ENCODE measurements around the gene NRP1.

NRP1 gene

GRCh38 chr10:33201971-33202370 is 132.5 kb downstream of the NRP1 start:
- DNase-seq: no peak

- no peak for DNase-seq
These were observed 133.2 kb downstream of the NRP1 start for GRCh38 chr10:33201056-33201780.

- no peak for DNase-seq
These were observed 134.7 kb downstream of the NRP1 start for GRCh38 chr10:33199731-33200232.

GRCh38 chr10:33198610-33199009 is 135.9 kb downstream of the NRP1 start:
- no peak for DNase-seq

DNA sequence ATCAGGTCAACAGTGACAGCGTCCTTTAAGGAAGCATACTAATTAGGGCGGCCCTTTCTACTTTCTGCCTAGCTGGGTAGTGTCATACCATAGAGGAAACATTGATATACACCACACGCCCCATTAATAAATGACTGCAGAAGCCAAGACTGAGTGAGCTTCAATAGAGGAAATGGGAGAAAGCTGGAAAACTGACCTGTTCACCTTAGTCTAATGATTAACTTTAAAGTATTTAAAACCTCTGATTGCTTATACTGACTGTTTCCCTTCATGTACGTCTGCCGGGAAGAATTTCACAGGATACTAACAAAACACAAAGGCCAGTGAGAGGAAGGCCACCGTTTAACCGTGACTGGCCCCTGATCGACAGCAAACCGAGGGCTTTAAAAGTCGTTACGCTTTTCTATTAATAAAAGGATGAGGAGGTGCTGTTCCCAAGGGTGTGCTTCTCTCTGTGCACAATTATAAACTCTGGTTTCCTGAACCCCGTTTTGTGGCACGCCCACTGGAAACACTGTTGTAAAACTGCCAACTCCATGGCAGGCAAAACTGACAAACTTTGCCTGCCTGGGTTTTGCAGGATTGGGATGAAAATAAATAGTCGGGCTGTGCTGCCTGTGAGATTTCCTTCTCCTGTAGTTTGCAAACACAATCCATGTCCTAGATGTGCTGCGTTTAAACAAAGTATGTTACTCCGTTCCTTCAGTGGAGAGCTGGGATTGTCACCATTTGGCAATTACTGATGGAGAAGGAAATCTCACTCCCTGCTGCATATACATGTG is 137.6 kb downstream of the NRP1 start:
- no peak for DNase-seq

GRCh38 chr10:33196377-33196706 is 138.1 kb downstream of the NRP1 start:
- no peak for DNase-seq

DNA sequence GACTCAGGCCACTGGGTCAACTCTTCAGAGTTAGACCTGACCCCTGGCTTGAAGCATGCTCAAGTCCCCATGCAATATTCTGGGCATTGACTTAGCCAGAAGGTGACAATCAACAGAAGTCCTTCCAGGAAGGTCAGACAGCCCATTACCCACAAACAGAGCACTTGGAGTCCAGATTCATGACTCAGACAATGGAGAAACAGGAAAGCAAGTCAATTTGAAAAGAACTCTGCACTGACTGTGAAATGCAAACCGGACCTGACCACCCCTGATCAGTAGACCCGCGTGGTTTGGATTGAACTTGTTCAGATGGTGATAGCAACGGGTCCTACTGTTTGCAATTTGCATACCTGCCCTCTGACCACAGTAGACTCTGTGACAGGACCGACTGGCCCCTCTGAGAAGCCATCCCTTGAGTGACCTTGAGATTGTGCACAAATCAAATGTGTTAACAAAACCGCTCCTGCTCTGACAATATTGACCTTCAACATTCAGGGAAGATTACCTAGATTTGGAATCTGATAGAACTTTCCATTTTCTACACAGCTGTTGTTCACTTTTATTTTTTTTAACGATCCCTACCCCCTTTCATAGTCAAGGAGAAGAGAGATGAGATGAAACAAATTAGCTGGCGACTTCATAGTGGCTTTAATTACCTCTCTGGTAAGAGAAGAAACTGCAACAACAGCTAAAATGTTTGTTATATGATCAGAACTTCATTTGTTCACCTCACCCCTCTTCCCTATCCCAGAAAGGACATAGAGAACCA is 138.7 kb downstream of the NRP1 start:
- no peak for DNase-seq

DNA sequence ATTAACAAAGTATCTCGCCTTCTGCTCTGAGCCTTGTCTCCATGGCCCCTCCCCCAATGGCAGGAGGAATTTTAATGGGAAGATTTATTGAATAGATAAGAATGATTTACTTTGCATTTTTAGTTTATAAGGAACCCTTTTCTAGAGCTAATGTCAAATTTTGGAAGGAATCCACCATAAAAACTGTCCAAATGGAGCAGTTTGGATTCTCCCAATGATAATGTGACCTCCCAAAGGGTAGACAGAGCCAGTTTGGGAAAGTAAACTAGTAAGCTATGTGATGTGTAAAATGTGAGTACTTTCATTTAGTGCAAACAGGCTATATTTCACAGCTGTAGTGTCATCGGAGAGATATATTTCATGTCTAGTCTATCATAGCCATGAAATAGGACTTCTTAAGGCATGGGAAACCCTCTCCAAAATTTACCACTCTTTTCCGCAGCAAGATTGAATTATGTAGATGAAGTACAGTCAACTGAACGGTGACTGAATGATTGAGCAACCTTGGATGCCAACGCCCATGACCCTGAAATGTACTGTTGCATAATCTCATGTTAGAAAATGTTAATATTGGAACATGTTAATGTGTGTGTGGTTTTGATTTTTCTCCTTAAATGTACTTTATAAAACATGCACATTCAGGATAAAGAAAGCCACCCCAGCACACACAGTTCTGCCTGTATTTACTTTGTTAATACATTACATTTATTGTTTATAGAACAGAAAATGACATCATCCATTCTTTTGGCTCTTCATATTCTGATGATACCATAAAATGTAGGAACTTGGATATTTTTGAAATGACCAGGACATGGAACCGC is 140.6 kb downstream of the NRP1 start:
- no peak for DNase-seq

DNA sequence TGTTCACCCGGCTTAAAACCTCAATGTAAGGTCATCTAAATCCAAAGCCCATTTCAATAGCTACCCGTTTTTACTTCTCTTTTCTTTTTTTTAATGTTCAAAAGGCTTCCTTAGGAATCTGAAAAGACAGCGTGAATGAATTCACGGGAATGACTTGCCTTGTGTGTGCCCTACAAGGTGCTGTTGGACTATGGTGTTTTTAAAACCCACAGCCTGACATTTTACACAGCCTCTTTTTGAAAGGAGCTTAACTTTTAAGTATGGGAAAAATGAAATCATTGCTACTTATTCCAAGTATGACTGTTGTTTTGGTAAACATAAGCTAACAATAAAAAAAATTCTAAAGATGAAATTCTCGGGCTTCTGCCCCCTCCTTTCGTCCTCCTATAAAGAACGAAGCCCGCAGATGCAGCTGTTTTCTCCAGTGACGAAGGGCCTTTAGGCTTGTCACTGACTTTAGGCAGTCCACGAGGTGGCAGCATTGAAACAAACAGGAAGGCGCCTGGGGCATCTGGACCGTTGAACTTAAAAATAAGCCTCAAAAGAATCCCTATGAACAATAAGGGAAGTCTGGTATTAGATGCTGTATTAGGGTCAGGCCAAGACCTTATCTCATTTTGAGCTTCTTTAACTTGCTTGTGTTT is 141.3 kb downstream of the NRP1 start:
- DNase-seq: peak; percentile 84

GRCh38 chr10:33192190-33192589 is 142.3 kb downstream of the NRP1 start:
- DNase-seq: no peak

DNA sequence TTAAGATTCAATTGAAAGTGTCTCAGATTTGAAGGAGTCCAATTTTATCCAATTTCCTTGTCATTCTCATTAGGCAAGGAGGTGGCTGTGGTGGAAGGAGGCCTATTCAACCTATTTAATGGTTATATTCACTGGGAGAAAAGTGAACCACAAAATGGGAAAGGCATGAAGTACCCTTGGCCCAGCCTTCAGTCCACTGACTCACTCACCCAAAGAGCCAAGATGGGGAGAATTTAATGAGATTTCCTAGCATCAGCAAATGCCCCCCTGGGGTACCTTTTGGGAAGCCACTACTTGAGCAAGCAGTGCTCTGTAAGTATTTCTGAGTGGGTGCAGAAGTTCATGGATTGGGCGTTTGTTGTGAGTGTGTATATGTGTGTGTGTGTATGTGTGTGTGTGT is 144.1 kb downstream of the NRP1 start:
- DNase-seq: no peak

DNA sequence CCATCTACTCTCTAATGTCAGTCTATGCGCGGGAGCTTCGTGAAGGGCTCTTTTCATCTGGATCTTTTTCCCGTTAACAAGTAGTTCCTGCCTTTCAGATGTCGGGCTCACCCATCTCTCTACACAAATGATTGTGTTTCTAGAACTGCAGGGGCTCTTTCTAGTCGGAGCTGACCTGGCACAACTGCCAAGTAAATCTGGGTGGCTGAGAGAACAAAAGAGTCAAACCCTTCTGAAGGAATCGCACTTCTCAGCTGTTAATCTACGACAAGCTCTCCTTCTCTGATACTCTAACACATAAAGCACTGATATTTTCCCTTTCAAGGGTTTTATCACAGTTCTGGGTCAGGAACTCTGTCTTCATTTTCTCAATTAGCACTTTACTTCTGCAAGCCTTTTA is 144.7 kb downstream of the NRP1 start:
- no peak for DNase-seq

DNA sequence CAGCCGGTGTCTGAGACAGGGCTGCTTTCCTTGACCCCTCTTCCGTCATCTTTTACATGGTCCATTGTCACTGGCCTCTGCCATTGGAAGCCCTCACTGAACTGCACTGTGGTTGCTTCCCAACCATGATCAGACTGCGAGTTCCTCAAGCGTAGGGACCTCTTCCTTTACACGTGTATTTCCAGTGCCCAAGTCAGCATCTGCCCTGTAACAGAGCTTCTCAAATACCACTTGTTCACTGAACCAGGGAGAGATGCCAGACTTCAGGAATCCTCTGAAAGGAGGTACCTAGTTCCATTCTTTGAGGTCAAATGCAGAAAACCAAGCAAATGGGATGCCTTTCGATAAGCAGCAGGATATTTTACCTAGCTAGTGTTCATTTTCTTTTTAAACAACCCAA is 145.1 kb downstream of the NRP1 start:
- no peak for DNase-seq

DNA sequence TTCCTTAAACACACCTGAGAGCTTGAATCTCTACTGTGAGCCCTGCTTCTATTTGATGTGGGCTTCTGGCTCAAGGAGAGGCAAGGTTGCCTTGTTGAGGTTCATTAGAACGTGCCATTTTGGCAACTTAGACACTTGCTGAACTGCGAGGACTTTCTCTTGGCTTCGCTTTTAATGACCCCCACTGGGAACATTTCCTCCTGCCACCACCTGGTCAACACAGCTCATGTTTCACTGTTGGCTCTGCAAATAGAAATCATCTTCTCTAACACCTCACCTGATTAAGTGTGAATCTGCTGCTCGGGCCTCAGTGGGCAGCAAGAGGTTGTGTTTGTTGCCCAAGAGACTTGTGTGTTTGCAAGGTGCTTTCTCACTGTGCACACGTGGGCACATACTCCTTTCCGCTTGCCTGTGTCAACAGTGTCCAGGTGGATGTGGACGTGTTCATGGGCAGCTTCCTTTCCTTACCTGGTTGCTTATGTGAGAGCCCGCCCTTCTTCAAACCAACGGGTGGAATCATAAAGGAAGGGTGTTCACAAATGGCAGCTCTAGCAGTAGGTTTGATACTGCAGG is 147.0 kb downstream of the NRP1 start:
- no peak for DNase-seq

GRCh38 chr10:33186150-33186549 is 148.3 kb downstream of the NRP1 start:
- DNase-seq: no peak

- no peak for DNase-seq
These were observed 150.8 kb downstream of the NRP1 start for GRCh38 chr10:33183655-33184054.

DNA sequence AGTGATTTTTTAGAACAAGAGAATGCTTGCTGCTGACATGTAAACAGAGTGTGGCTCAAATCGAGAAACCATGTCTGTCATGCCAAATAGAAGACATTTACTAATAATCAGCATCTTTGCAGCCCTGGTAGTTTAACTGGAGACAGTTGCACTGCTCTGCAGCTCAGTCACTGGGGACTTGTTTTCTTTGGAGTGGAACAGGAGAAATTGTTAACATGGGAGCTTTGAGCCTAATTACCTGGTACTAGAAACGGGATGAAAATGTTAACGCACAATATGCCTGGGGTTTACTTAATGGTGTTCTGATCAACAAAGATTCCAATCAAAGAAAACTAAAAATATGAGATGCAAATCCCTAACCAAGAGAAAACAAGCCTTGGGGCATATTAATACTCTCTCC is 153.5 kb downstream of the NRP1 start:
- no peak for DNase-seq

DNA sequence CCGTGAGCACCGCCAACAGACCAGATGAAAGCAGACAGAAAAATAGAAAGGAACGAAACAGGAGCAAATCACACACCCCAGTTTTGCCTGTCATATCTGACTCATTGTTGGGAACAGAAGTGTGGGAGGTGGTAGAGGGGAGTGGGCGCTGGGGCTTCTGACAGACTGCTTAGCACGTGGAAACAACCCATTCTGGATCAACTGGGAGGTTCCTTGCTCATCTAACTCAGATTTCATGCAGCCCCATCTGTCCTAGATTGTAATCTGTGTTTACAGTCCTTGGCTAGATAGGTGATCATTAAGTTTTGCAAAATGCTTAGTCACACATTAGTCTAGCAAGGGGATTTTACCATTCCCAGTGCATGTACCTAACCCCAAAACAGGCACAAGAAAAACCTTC is 154.1 kb downstream of the NRP1 start:
- DNase-seq: peak; percentile 47

- DNase-seq: no peak
These were observed 155.4 kb downstream of the NRP1 start for GRCh38 chr10:33179067-33179466.

- DNase-seq: no peak
These were observed 156.3 kb downstream of the NRP1 start for GRCh38 chr10:33178026-33178755.

DNA sequence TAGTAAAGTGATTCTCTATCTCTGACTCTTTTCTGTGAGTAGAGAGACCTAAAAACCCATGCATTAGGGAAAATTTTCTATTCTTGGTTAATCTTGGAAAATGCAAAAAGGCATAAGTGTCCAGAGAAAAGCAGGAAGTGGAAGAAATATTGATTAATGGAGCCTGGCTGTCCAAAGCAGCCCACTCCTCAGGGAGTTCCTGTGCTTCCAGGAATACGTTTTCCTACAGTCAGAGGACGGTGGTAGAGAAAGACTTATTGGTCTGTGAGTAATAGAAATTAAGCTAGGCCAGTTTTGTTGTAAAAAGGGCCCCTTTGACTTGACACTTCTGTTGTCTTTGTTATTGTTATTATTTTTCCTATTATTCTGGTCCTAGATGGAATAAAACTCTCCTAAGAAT is 157.8 kb downstream of the NRP1 start:
- no peak for DNase-seq

All from stimulated activated CD4-positive, alpha-beta T cell treated with anti-CD3 and anti-CD28 coated beads, Interleukin-4, amount 100 ng/mL, for 24 hours (primary cell).